K562 (cell line): Measurements from ENCODE around the gene ROPN1.

Source experiments
- ARHGAP35 ChIP-seq: fragments of 450-650 bp; IDR thresholded peaks from 2 replicates; pipeline ENCODE4 v1.6.1; 2018; ENCODE audit not compliant: partially characterized antibody
- CREB5 ChIP-seq: fragments of 250-450 bp; sonication (Bioruptor Pico); IDR thresholded peaks from 2 replicates; pipeline ENCODE4 v1.5.0; 2020; ENCODE audit warnings: mild to moderate bottlenecking
- EHMT2 ChIP-seq: fragments of 450-650 bp; IDR thresholded peaks from 2 replicates; pipeline ENCODE4 v1.6.1; 2018; ENCODE audit warnings: antibody characterized with exemption
- GATAD2B ChIP-seq: fragments of 450-650 bp; IDR thresholded peaks from 2 replicates; pipeline ENCODE4 v1.6.1; 2017; ENCODE audit warnings: mild to moderate bottlenecking, borderline replicate concordance
- MXD1 ChIP-seq: fragments of 250-450 bp; sonication (Bioruptor Pico); IDR thresholded peaks from 2 replicates; pipeline ENCODE4 v1.8.0; 2021; ENCODE audit warnings: borderline replicate concordance, mild to moderate bottlenecking, moderate library complexity; ENCODE audit not compliant: poor library complexity, severe bottlenecking
- RNF2 ChIP-seq: sonication (generic); IDR thresholded peaks from 2 replicates; pipeline ENCODE4 v1.6.1; 2016
- ZNF507 ChIP-seq: conservative IDR thresholded peaks from 2 replicates; pipeline ENCODE4 v1.6.1; 2017; ENCODE audit warnings: missing genetic modification characterization, missing compliant biosample characterization

GRCh38 chr3:123936400-123936799 lies 55.5 kb downstream of the ROPN1 start:
- TF ChIP-seq EHMT2 (no peak), MXD1 (CRISPR knock-in tag) (no peak), CREB5 (CRISPR knock-in tag) (no peak), RNF2 (no peak), ARHGAP35 (no peak), GATAD2B (no peak), ZNF507 (no peak)
